OCI-LY3 (cell line): Measurements from ENCODE around the gene SLC24A4.

Source experiments
- H2AFZ ChIP-seq: fragments of 200-600, 300-600 bp; shearing (Covaris generic); 2 replicates; pipeline ENCODE4 v1.6.0; 2014; ENCODE audit warnings: antibody characterized with exemption, low read depth, low read length
- H3K27ac ChIP-seq: fragments of 200-600, 300-600 bp; sonication (generic); 2 replicates; pipeline ENCODE4 v1.5.1; 2014; ENCODE audit warnings: mild to moderate bottlenecking, low read length, moderate library complexity, mixed read lengths
- H3K27me3 ChIP-seq: fragments of 200-600, 300-600 bp; sonication (generic); 2 replicates; pipeline ENCODE4 v1.6.1; 2014; ENCODE audit warnings: low read depth, low read length, mixed read lengths
- H3K36me3 ChIP-seq: fragments of 200-600, 300-600 bp; sonication (generic); replicated peaks from 2 replicates; pipeline ENCODE3; 2014; ENCODE audit warnings: low read depth, low read length, mixed read lengths
- H3K4me1 ChIP-seq: fragments of 300-600, 200-600 bp; sonication (generic); 2 replicates; pipeline ENCODE4 v1.6.1; 2014; ENCODE audit warnings: low read length, mixed read lengths
- H3K4me2 ChIP-seq: fragments of 200-600, 300-600 bp; sonication (generic); 2 replicates; pipeline ENCODE4 v1.6.1; 2014; ENCODE audit warnings: low read length, mixed read lengths
- H3K4me3 ChIP-seq: fragments of 300-600, 200-600 bp; sonication (generic); 2 replicates; pipeline ENCODE4 v1.5.1; 2014; ENCODE audit warnings: antibody characterized with exemption, mild to moderate bottlenecking, low read length, moderate library complexity
- H3K79me2 ChIP-seq: fragments of 300-600, 200-600 bp; shearing (Covaris generic); 2 replicates; pipeline ENCODE4 v1.6.1; 2014; ENCODE audit warnings: mild to moderate bottlenecking, low read length, mixed read lengths
- H3K9ac ChIP-seq: fragments of 300-600, 200-600 bp; shearing (Covaris generic); 2 replicates; pipeline ENCODE4 v1.6.0; 2014; ENCODE audit warnings: mild to moderate bottlenecking, low read length, moderate library complexity
- H3K9me3 ChIP-seq: fragments of 200-600, 300-600 bp; shearing (Covaris generic); 2 replicates; pipeline ENCODE4 v1.6.1; 2014; ENCODE audit warnings: low read length, mixed read lengths; ENCODE audit not compliant: insufficient read depth
- H4K20me1 ChIP-seq: fragments of 200-600, 300-600 bp; sonication (generic); 2 replicates; pipeline ENCODE4 v1.6.1; 2016; ENCODE audit warnings: low read length, mixed read lengths; ENCODE audit not compliant: insufficient read depth
- EZH2phosphoT487 ChIP-seq: fragments of 200-600 bp; shearing (Covaris generic); IDR thresholded peaks from 2 replicates; pipeline ENCODE4 v1.6.1; 2018; ENCODE audit warnings: antibody characterized with exemption, mixed run types, low read depth
- TF ChIP-seq, protein P1 (sequence below): fragments of 200-600, 300-600 bp; sonication (generic); IDR thresholded peaks from 2 replicates; pipeline ENCODE4 v1.5.1; 2014; ENCODE audit warnings: antibody characterized with exemption, low read length, low read depth

SLC24A4 gene

DNA sequence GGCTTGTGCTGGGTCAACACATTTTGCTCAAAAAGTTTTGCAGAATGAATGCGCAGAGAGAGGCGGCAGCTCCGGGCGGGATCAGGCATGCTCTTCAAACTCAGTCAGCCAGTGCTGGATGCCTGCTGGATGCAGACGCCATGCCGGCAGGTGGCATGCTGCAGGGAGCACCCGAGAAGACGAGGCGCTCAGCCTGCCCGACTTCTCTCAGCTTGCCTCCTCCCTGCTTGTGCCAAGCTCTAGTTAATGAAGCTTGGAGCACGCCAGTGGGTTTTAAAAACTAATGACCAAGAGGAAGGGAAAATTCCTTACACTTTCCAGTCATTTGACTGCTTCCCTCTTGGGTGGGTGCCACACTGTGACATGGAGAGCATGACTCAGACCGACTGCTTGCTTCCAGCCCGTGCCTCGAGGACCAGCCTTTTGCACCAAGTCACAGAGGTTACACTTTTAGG, 39.8 kb downstream of the SLC24A4 start:
- Histone ChIP-seq H3K4me2 (no peak overlapping the region), H3K4me1 (peaks cover 22% of the 10 kb centered on the region), H3K27ac (no peak overlapping the region), H4K20me1 (no peaks in the 10 kb centered on the region), H3K9ac (no peak overlapping the region), H3K79me2 (no peaks in the 10 kb centered on the region), H3K27me3 (no peaks in the 10 kb centered on the region), H3K36me3 (no peaks in the 10 kb centered on the region), H3K4me3 (no peak overlapping the region), H3K9me3 (no peaks in the 10 kb centered on the region), H2AFZ (no peak overlapping the region)
- TF ChIP-seq EZH2phosphoT487 = no peak
- TF ChIP-seq, protein P1, sequence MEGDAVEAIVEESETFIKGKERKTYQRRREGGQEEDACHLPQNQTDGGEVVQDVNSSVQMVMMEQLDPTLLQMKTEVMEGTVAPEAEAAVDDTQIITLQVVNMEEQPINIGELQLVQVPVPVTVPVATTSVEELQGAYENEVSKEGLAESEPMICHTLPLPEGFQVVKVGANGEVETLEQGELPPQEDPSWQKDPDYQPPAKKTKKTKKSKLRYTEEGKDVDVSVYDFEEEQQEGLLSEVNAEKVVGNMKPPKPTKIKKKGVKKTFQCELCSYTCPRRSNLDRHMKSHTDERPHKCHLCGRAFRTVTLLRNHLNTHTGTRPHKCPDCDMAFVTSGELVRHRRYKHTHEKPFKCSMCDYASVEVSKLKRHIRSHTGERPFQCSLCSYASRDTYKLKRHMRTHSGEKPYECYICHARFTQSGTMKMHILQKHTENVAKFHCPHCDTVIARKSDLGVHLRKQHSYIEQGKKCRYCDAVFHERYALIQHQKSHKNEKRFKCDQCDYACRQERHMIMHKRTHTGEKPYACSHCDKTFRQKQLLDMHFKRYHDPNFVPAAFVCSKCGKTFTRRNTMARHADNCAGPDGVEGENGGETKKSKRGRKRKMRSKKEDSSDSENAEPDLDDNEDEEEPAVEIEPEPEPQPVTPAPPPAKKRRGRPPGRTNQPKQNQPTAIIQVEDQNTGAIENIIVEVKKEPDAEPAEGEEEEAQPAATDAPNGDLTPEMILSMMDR = no peak

DNA sequence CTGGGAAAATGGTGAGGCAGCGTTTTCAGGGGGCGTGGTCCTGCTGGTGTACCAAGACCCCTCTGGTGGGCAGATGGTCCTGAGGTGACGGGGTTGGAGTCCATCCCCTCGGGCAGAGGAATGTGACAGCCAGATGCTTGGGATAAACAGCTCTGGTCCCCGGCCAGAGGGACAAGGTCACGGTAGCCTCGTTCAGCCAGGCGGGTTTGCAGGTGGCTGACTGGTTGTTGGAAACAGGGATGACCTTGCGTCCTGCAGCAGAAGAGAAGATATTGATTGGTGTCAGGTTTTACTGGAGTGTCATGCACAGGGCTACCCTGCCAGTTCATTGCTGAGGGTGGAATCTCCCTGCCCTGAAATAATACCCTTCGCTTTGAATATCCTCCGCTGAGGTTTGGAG, 43.3 kb downstream of the SLC24A4 start:
- H3K36me3 ChIP-seq = no peaks in the 10 kb centered on the region
- H3K27ac ChIP-seq = no peak overlapping the region
- H3K9ac ChIP-seq = no peak overlapping the region
- no peak overlapping the region for H2AFZ ChIP-seq
- H3K79me2 ChIP-seq = no peaks in the 10 kb centered on the region
- no peak overlapping the region for H3K4me3 ChIP-seq
- H4K20me1 ChIP-seq = no peaks in the 10 kb centered on the region
- peaks cover 9% of the 10 kb centered on the region for H3K4me1 ChIP-seq
- 0 out of 2 replicates have a peak, but pooled peaks cover 2% of the 10 kb centered on the region for H3K27me3 ChIP-seq
- no peak for TF ChIP-seq EZH2phosphoT487
- TF ChIP-seq, protein P1 = no peak
- no peaks in the 10 kb centered on the region for H3K9me3 ChIP-seq
- no peak overlapping the region for H3K4me2 ChIP-seq

DNA sequence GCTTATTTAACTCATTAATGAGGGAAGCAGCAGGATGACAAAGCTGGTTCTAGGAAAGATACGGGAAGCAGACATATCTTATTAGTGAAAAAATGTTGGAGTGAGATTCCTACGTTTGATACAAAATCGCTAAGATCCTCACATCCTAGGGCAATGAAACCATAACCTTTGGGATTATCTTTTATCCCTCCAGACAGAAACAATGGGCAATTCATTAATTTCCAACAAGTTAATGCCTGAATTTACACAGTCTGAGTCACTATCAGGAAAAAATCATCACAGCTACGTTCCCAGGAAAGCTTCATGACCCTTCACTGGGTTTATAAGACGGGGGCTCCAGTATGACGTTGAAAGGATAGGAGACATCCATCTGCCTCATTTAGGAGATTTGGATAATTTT, 45.0 kb downstream of the SLC24A4 start:
- Histone ChIP-seq H3K27ac (no peak overlapping the region), H3K9me3 (no peaks in the 10 kb centered on the region), H3K4me3 (no peak overlapping the region), H3K36me3 (no peaks in the 10 kb centered on the region), H3K79me2 (no peaks in the 10 kb centered on the region), H3K4me2 (no peak overlapping the region), H4K20me1 (no peaks in the 10 kb centered on the region), H3K9ac (no peak overlapping the region), H2AFZ (no peak overlapping the region), H3K27me3 (0 out of 2 replicates have a peak, but pooled peaks cover 2% of the 10 kb centered on the region), H3K4me1 (peaks cover 3% of the 10 kb centered on the region; the same call in 1 of the 2 replicates)
- no peak for TF ChIP-seq EZH2phosphoT487
- TF ChIP-seq, protein P1 = no peak

DNA sequence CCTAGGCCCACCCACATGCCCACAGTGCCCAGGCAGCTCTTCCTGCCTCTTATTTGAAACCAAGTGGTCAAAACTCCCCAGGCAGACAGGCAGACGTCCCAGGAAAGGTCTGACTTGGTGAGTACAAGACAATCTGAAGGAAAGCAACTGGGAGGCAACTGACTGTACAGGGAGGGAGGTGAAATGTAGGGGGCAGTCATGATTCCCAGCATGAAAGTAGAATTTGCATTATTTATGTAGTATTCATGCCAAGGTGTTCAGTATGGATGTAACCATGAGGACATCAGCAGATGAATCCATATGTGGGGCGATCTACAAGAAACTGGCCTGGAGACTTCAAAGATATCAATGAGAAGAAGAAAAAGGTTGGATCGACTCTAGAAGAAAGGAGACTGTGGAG, 46.1 kb downstream of the SLC24A4 start:
- H3K36me3 ChIP-seq = no peaks in the 10 kb centered on the region
- H3K4me1 ChIP-seq = peaks cover 2% of the 10 kb centered on the region; the same call in 1 of the 2 replicates
- TF ChIP-seq, protein P1 = no peak
- TF ChIP-seq EZH2phosphoT487 = no peak
- no peaks in the 10 kb centered on the region for H3K79me2 ChIP-seq
- H3K9me3 ChIP-seq = no peaks in the 10 kb centered on the region
- H2AFZ ChIP-seq = no peak overlapping the region
- 0 out of 2 replicates have a peak, but pooled peaks cover 2% of the 10 kb centered on the region for H3K27me3 ChIP-seq
- no peak overlapping the region for H3K4me2 ChIP-seq
- no peaks in the 10 kb centered on the region for H4K20me1 ChIP-seq
- no peak overlapping the region for H3K27ac ChIP-seq
- H3K4me3 ChIP-seq = no peak overlapping the region
- H3K9ac ChIP-seq = no peak overlapping the region
